ENCODE measurements around the gene LRRC26.

GRCh38 chr9:137218754-137219271 is 49.0 kb upstream of the LRRC26 start:
- TF ChIP-seq CTCF (optimal IDR thresholded peaks at IDR 0.05 in 1 of 3, IDR thresholded peaks at IDR 0.05 in 1 of 3, conservative IDR thresholded peaks at IDR 0.05 in 1 of 3; ENCODE audit: extremely low read depth in 1 of 3, insufficient read depth in 2 of 3, low read length in 3 of 3) (no peak), EZH2 (IDR thresholded peaks at IDR 0.05; ENCODE audit: low read length) (no peak)

All from keratinocyte (primary cell).